ENCODE measurements around the gene IBA57.

- TF ChIP-seq, protein P1, sequence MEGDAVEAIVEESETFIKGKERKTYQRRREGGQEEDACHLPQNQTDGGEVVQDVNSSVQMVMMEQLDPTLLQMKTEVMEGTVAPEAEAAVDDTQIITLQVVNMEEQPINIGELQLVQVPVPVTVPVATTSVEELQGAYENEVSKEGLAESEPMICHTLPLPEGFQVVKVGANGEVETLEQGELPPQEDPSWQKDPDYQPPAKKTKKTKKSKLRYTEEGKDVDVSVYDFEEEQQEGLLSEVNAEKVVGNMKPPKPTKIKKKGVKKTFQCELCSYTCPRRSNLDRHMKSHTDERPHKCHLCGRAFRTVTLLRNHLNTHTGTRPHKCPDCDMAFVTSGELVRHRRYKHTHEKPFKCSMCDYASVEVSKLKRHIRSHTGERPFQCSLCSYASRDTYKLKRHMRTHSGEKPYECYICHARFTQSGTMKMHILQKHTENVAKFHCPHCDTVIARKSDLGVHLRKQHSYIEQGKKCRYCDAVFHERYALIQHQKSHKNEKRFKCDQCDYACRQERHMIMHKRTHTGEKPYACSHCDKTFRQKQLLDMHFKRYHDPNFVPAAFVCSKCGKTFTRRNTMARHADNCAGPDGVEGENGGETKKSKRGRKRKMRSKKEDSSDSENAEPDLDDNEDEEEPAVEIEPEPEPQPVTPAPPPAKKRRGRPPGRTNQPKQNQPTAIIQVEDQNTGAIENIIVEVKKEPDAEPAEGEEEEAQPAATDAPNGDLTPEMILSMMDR (IDR thresholded peaks at IDR 0.05), result no peak
- no peak for TF ChIP-seq ZFX (IDR thresholded peaks at IDR 0.05; ENCODE audit: borderline replicate concordance)
Measured at GRCh38 chr1:228149406-228150119, 16.0 kb upstream of the IBA57 start, which contains the start of gene GJC2.

Data from 22Rv1 (cell line).